Stimulated activated CD4-positive, alpha-beta T cell treated with anti-CD3 and anti-CD28 coated beads, Interleukin-15, amount 100 ng/mL, for 24 hours (primary cell): ENCODE measurements around the gene MAPKAPK3.

Source experiments
- DNase-seq: peaks from one replicate; pipeline ENCODE4 v3.0.0-alpha.2; 2020

MAPKAPK3 gene

GRCh38 chr3:50609071-50609762 is 7.7 kb upstream of the MAPKAPK3 start:
- DNase-seq = peak; percentile 49

GRCh38 chr3:50609763-50610085 is 7.2 kb upstream of the MAPKAPK3 start:
- peak; percentile 55 for DNase-seq

- peak; percentile 75 for DNase-seq
Observed at GRCh38 chr3:50610181-50610971, 6.6 kb upstream of the MAPKAPK3 start.

- no peak for DNase-seq
Observed at GRCh38 chr3:50610992-50611463, 5.9 kb upstream of the MAPKAPK3 start.

GRCh38 chr3:50611464-50612233 is 5.3 kb upstream of the MAPKAPK3 start, which contains the start of gene CISH:
Gene CISH (minus strand): TSS chr3:50611774. CDS start chr3:50611650, 124 bp downstream.
- DNase-seq = peak; percentile 99

- no peak for DNase-seq
Observed at GRCh38 chr3:50612234-50612882, 4.6 kb upstream of the MAPKAPK3 start.

- DNase-seq = peak; percentile 34
Observed at GRCh38 chr3:50612970-50613846, 3.7 kb upstream of the MAPKAPK3 start.

GRCh38 chr3:50615190-50615589 is 1.8 kb upstream of the MAPKAPK3 start:
- no peak for DNase-seq

GRCh38 chr3:50616003-50616769 is 765 bp upstream of the MAPKAPK3 start:
- peak; percentile 91 for DNase-seq

GRCh38 chr3:50616770-50617095 is 218 bp upstream of the MAPKAPK3 start:
- peak; percentile 97 for DNase-seq

GRCh38 chr3:50617911-50618481 is 1.0 kb downstream of the MAPKAPK3 start:
- peak; percentile 53 for DNase-seq

GRCh38 chr3:50620420-50620819 is 3.5 kb downstream of the MAPKAPK3 start:
- DNase-seq = no peak

- no peak for DNase-seq
Observed at GRCh38 chr3:50620820-50621219, 3.9 kb downstream of the MAPKAPK3 start.

- DNase-seq = no peak
Observed at GRCh38 chr3:50622881-50623280, 5.9 kb downstream of the MAPKAPK3 start.

GRCh38 chr3:50623840-50624474 is 7.0 kb downstream of the MAPKAPK3 start:
- peak; percentile 83 for DNase-seq

GRCh38 chr3:50624634-50625033 is 7.7 kb downstream of the MAPKAPK3 start:
- DNase-seq = no peak

GRCh38 chr3:50625231-50626182 is 8.6 kb downstream of the MAPKAPK3 start:
- no peak for DNase-seq

- no peak for DNase-seq
Observed at GRCh38 chr3:50626401-50626800, 9.4 kb downstream of the MAPKAPK3 start.

GRCh38 chr3:50627407-50628051 is 10.6 kb downstream of the MAPKAPK3 start:
- DNase-seq = peak; percentile 60
